Measurements from ENCODE around the gene SCLY.

GRCh38 chr2:238128061-238128440 lies 67.2 kb downstream of the SCLY start:
- TF ChIP-seq CTCF (IDR thresholded peaks at IDR 0.05 in 8 of 11, conservative IDR thresholded peaks at IDR 0.05 in 3 of 11) (no peak), POLR2A (IDR thresholded peaks at IDR 0.05) (no peak)

All from spleen (tissue), 7 donors.